ENCODE data around the gene MDC1.

Gene MDC1

DNA sequence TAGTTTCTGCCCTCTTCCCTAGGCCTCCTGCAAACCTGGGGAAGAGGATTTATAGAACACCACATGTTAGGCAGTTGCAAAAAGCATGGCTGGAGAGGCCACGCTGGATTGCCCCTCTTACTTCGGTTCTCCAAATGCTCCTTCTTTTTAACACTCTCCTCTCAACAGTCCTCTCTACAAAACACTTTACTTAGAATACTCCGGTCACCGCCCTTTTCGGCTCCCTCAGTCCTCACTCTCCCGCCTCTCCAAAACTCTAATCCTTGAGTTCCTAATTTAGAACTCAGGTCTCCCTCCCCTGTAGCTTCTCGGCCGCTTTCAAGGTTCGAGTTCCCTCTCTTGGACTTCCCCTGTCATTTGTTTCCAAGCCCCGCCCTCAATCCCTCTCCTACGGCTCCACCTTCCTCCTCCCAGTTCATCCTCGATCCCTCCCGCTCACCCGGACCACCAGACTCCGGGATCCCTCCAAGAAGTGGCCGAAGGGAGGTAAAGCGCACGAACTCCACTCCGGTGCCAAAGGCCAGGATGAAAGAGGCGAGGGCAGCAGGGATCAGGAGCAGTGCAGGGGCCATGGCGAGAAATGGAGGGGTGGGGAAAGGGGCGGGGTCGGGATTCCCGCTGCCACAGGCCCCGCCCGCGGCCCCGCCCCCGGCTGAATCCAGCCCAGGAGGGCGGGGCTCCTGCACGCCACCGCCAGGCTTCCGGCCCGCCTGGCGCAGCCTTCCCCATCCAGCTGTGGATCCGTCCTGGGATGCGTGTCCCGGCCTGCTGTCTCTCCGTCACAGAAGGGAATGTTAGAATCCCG, 26.5 kb downstream of the MDC1 start, which contains the start of gene NRM:
Gene NRM, minus strand, starts transcription at position 582 of the 805 bp plus-strand sequence. Its CDS starts 10 bp downstream, at position 572.
- peaks cover 24% of the 10 kb centered on the region for H3K4me1 ChIP-seq
- peak; percentile 95 to 96 for DNase-seq (ENCODE audit: low spot score in 2 of 2)
- H3K27me3 ChIP-seq (ENCODE audit: low read depth) = no peaks in the 10 kb centered on the region
- no peaks in the 10 kb centered on the region for H3K9me3 ChIP-seq
- peak within 1 kb of the TSS; percentile 52 for H3K4me3 ChIP-seq
- no peaks in the 10 kb centered on the region; the same call in 1 of the 2 replicates for H3K36me3 ChIP-seq (replicated peaks)
- in situ Hi-C loops (cut with MboI; ENCODE audit: low sequenced_read_pairs) = no loop called here

DNA sequence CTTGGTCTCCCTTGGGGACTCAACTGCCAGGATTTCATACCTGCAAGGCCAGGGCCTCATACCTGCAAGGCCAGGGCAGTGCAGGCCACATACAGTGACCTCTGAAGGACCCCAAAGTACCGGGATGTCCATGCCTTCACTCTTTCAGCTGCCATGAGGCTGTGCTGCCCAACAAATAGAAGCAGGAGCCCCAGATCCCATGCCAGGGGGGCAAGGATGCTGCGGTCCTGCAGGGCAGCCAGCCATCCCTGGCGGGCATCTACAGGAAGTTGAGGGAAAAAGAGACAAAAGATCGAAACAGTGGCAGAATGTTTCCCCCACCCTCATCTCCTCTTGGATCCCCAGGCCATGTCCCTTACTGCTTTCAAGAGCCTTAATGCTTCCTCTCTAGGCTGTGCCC, 27.1 kb downstream of the MDC1 start:
- in situ Hi-C loops (cut with MboI; ENCODE audit: low sequenced_read_pairs) = no loop called here
- H3K4me3 ChIP-seq = peak overlapping the region; percentile 52
- no peak for DNase-seq (ENCODE audit: low spot score in 2 of 2)
- H3K27me3 ChIP-seq (ENCODE audit: low read depth) = no peaks in the 10 kb centered on the region
- H3K9me3 ChIP-seq = no peaks in the 10 kb centered on the region
- no peaks in the 10 kb centered on the region; the same call in 1 of the 2 replicates for H3K36me3 ChIP-seq (replicated peaks)
- peaks cover 30% of the 10 kb centered on the region for H3K4me1 ChIP-seq

DNA sequence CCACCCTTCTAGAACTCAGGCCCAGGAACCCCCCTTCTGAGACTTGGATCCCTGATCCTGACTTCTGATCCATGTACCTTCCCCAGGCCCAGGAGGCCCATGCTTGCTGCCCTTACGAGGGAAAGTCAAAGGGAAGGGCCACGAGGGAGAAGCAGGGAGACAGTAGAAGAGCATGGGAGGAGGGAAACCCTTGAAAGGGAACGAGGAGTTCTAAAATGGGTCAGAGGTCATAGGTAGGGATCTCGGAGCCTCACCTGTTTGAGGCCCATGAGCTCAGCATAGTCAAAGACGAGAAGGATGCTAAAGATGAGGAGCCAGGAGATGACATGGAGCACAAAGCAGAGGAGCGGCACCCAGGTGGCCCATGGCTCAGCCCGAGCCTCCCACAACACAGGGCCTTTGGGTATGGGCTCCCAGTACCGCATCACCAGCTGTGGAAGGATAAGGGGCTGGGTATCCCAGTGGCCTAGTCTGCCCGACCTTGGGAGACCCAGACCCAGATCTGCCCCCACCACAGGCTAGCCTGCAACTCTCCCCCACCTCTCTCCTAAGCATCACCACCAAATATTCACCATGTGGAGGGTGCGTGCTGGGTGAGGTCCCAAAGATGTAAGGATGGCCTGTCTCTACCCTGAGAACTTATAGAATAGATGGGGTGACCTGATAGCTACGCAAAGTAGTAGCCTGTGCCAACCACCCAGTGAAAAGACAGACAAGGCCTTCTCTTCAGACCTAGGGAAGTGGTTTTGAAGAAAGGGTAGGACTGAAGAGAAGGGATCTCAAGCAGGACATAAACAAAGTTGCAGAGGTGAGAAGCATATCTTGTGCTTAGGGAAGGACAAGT, 27.8 kb downstream of the MDC1 start:
- peaks cover 32% of the 10 kb centered on the region for H3K4me1 ChIP-seq
- DNase-seq (ENCODE audit: low spot score in 2 of 2) = no peak
- no peaks in the 10 kb centered on the region; the same call in 1 of the 2 replicates for H3K36me3 ChIP-seq (replicated peaks)
- peak overlapping the region; percentile 52; the same call in 1 of the 2 replicates for H3K4me3 ChIP-seq
- no peaks in the 10 kb centered on the region for H3K9me3 ChIP-seq
- in situ Hi-C loops (cut with MboI; ENCODE audit: low sequenced_read_pairs) = no loop called here
- no peaks in the 10 kb centered on the region for H3K27me3 ChIP-seq (ENCODE audit: low read depth)

DNA sequence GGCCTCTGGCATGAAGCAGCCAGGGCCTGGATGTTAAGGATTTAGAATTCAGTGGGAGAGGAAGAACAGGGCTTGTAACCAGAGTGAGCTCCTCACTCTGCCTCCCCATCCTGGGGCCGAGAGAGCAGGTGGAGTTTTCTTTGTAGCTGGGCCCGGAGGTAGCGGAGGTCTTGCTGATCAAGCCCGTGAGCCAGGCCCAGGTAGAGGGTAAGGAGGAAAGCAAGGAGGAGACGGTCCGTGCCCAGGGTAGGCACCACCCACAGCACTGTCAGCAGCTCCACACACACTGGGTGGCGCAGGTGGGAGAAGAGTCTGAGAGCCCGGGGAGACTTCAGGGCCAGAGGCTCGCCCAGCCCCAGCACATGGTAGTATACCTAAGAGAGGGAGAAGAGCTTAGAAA, 28.5 kb downstream of the MDC1 start:
- DNase-seq (ENCODE audit: low spot score in 2 of 2) = no peak
- H3K27me3 ChIP-seq (ENCODE audit: low read depth) = no peaks in the 10 kb centered on the region
- H3K4me1 ChIP-seq = peaks cover 33% of the 10 kb centered on the region
- no peaks in the 10 kb centered on the region; the same call in 1 of the 2 replicates for H3K36me3 ChIP-seq (replicated peaks)
- H3K4me3 ChIP-seq = no peak overlapping the region
- H3K9me3 ChIP-seq = no peaks in the 10 kb centered on the region
- in situ Hi-C loops (cut with MboI; ENCODE audit: low sequenced_read_pairs) = no loop called here

DNA sequence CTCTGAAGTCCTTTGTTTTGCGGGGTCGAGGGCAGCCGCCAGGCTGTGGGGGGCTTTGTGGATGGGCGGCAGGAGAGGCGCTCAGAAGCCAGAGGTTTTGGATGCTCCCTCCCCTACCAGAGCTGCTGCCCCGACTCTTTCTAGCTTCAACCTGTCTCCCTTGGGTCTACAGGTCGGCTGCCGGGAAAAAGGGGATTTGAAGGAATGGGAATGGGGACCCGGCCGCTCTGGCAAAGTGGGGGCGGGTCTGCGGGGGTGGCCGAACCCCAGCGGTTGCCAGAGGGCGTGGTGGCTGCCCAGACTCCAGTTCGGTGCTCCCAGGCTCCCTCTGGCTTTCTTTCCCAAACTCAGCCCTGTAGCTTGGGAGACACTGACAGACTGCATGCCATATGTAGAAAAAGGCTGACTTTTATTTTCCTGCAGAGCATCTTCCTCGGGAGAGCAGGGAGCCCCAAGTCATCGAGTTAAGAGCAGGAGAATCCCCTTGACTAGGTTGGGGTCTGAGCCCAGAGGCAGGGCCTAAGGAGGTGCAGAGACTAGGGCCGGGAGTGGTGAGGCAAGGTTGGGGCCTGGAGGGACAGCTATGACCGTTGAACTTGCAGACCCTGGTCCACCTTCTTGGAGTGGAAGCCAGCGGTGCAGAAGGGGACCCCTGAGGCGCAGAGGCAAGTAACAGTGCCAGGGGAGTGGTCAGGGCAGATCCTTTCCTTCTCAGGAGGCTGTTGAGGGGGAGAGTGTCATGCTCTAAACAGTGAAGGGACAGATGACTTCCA, 29.2 kb downstream of the MDC1 start:
- Histone ChIP-seq H3K4me3 (peak overlapping the region; percentile 67), H3K4me1 (peaks cover 40% of the 10 kb centered on the region), H3K36me3 (replicated peaks) (no peaks in the 10 kb centered on the region; the same call in 1 of the 2 replicates), H3K9me3 (no peaks in the 10 kb centered on the region), H3K27me3 (ENCODE audit: low read depth) (no peaks in the 10 kb centered on the region)
- DNase-seq (ENCODE audit: low spot score in 2 of 2) = no peak
- in situ Hi-C loops (cut with MboI; ENCODE audit: low sequenced_read_pairs) = no loop called here

DNA sequence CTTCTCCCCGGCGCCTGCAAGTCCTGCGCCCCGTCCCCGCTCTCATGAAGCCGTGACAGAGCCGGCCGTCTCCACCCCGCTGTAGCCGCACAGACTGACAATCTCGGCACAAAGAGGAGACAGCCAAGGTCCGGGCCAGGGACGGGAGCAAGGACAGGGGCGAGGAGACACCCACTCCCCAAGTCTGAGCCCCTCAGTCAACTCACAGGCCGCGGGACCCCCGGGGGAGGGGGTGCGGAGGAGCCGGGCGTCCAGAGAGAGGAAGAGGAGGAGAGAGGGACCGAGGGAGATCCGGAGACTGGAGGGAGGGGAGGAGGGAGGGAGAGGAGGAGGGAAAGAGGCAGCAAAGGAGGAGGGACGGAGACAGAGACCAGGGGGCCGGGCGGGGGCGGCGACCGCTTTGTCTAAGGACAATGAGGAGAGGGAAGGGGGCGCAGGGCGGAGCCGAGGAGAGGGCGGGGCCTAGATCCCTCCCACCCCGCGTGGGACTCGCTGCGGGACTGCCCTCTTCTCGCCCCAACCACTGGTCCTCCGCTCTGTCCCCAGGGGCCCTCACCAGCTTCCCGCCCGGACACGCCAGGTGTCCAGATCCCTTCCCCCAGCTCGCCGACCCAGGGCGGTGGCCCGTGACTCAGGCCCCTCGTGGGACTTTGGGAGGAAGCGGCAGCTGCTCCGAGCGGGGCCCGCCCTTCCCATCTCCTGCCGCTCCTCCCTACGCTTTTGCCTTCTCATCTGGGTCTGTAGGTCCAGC, 30.0 kb downstream of the MDC1 start:
- no peaks in the 10 kb centered on the region for H3K27me3 ChIP-seq (ENCODE audit: low read depth)
- H3K36me3 ChIP-seq (replicated peaks) = no peaks in the 10 kb centered on the region; the same call in 1 of the 2 replicates
- H3K4me3 ChIP-seq = peak overlapping the region; percentile 67
- peaks cover 46% of the 10 kb centered on the region for H3K4me1 ChIP-seq
- in situ Hi-C loops (cut with MboI; ENCODE audit: low sequenced_read_pairs) = no loop called here
- DNase-seq (ENCODE audit: low spot score in 2 of 2) = peak; percentile 89 to 97
- no peaks in the 10 kb centered on the region for H3K9me3 ChIP-seq

DNA sequence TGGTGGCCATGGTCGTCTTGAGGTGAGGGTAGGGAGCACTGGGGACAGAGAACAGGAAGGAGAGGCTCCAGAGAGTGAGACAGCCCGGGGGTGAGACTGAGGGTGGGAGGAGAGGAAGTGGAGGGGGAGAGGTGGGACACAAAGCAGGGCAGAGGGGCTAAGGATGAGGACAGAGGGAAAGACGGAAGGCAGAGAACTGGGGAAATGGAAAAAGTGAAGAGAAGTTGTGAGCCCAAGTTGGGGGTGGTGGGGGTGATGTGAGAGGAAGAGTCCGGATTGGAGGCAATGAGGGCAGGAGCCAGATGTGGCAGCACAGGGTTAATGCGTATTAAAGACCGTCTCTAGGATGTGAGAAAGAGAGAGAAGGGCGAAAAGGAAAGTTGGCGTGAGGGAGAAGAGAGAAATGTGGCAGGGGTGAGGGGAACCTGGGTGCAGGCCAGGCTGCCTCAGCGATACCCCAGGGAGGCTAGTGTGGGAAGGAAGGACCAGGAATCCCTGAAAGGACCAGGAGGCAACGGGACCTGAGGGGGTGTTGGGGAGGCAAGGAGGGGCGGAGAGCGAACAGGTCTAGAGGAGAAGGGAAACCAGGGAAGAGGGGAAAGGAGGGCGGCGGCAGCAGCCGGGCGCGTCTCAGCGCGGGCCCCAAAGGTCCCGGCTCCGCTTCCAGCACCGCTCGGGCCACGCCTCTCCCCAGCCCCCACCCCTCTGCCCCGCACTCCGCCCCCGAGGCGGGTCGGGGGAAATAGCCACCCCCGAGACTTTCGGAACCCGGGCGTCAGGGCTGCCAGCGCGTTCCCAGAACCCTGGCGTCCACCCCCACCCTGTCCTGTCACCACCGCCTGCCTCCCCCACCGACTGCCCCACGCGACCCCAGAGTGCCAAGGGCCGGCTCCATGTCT, 30.8 kb downstream of the MDC1 start, which contains the start of gene PPP1R18:
Gene PPP1R18, minus strand, starts transcription at position 637 of the 899 bp plus-strand sequence. Its CDS starts 627 bp downstream, at position 10.
- DNase-seq (ENCODE audit: low spot score in 2 of 2) = peak; percentile 49 to 80
- in situ Hi-C loops (cut with MboI; ENCODE audit: low sequenced_read_pairs) = no loop called here
- Histone ChIP-seq H3K4me3 (peak within 1 kb of the TSS; percentile 67), H3K27me3 (ENCODE audit: low read depth) (no peaks in the 10 kb centered on the region), H3K36me3 (replicated peaks) (no peaks in the 10 kb centered on the region; the same call in 1 of the 2 replicates), H3K4me1 (peaks cover 47% of the 10 kb centered on the region), H3K9me3 (no peaks in the 10 kb centered on the region)

DNA sequence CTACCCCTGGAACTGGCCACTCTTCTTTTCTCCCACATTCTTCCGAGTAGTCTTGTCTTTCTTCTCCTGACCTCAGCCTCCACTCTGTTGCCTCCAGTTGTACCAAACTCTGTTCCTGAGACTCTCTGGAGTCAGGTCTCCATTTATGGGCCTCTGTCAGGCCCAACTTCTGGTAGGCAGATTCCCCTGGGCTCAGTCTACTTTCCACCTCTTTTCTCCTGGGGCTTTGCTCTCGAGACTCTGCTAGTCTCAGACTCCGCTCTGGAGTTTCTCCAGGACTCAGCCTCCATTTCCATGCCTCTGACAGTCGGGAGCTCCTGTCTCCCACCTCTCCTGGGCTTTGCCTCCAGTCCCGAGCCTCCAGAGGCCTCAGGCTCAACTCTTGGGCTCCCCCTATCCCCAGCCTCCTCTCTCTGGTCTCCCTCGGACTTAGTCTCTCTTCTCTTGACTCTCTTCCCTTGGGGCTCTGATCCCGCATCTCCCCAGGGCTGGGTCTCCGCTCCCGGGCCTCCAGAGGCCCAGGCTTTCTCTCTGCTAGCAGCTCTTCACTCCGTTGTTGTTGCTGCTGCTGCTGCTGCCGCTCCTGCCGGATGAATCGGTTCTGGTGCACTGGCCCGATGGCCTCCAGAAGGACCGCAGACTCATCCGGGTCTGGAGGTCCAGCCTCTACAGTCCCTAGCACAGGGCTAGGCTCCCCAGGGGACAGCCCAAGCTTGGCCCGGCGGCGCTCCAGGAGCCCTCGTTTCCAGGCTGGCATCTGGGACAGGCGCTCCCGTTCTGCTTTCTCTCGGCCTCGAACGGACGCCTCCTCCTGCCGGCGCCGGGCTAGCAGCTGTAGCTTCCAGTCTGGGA, 31.7 kb downstream of the MDC1 start:
- in situ Hi-C loops (cut with MboI; ENCODE audit: low sequenced_read_pairs) = no loop called here
- DNase-seq (ENCODE audit: low spot score in 2 of 2) = peak in 1 of 2 experiments; percentile 47
- peaks cover 48% of the 10 kb centered on the region for H3K4me1 ChIP-seq

DNA sequence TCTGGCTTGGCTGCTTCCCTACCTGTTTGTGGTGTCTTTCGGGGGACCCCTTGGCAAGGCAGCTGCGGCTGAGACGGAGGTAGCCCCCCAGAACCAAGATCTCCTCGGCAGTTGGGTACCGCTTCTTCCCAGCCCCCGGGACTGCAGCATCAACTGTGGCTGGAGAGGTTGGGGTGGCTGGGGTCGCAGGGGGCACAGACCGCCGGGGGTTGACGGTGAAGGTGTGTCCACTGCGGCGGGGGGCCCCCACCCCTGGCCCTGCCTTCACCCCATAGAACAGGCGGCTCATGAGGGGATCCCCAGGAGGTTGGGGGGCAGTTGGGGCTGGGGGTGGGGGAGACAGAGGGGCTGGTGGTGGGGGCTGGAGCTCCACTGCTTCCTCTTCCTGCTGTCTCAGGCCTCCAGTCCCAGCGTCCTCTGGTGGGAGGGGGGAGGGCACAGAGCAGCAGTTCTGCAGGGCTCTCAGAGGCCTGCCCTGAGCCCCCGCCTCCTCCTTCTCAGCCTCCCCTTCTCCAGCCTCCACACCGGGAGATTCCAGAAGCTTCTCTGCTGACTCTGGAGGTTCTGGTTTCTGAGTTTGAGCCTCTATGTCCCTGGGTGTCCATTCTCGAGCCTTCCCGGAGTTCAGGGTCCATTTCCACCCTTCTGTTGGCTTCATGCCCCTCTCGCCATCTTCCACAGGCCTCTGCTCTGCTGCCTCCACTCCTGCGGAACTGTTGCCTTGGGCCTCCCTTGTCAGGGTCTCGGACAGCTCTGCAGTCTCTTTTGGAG, 32.5 kb downstream of the MDC1 start:
- H3K4me1 ChIP-seq = peaks cover 48% of the 10 kb centered on the region
- peak in 1 of 2 experiments; percentile 66 for DNase-seq (ENCODE audit: low spot score in 2 of 2)

More for the DNA sequence above, 31.7 kb downstream of the MDC1 start:
- Histone ChIP-seq H3K9me3 (no peaks in the 10 kb centered on the region), H3K4me3 (peak overlapping the region; percentile 67), H3K27me3 (ENCODE audit: low read depth) (no peaks in the 10 kb centered on the region), H3K36me3 (replicated peaks) (peaks cover 3% of the 10 kb centered on the region; the same call in 1 of the 2 replicates)

DNA sequence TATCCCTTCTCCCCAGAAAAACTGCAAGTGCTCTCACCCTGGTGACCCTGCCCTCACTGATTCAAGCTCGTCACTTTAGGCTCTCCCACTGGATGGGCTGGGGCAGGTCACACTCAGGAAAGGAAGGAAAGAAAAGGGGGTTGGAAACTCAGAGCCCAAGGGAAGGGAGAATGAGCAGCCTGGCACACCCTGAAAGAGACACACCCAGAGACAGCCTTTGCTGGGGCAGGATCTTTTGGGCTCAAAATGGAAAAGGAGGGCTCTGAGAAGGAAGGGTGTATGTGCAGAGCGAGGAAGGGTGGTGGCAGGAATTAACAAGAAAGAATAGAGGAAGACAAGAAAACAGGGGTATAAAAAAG, 33.1 kb downstream of the MDC1 start:
- peaks cover 6% of the 10 kb centered on the region for H3K36me3 ChIP-seq (replicated peaks)
- in situ Hi-C loops (cut with MboI; ENCODE audit: low sequenced_read_pairs) = no loop called here
- H3K9me3 ChIP-seq = no peaks in the 10 kb centered on the region
- peaks cover 44% of the 10 kb centered on the region for H3K4me1 ChIP-seq
- H3K27me3 ChIP-seq (ENCODE audit: low read depth) = no peaks in the 10 kb centered on the region
- DNase-seq (ENCODE audit: low spot score in 2 of 2) = no peak
- peak overlapping the region; percentile 67 for H3K4me3 ChIP-seq

More for the DNA sequence above, 32.5 kb downstream of the MDC1 start:
- Histone ChIP-seq H3K4me3 (peak overlapping the region; percentile 67), H3K9me3 (no peaks in the 10 kb centered on the region), H3K27me3 (ENCODE audit: low read depth) (no peaks in the 10 kb centered on the region), H3K36me3 (replicated peaks) (peaks cover 4% of the 10 kb centered on the region; the same call in 1 of the 2 replicates)
- in situ Hi-C loops (cut with MboI; ENCODE audit: low sequenced_read_pairs) = no loop called here

Data from HAP-1 (cell line).